Measurements from ENCODE around the gene SPIN2B. TPM values are rescaled to one million over a fixed set of nuclear protein-coding genes. Genes with fewer than 3 reads are reported as not detected.
A peak's percentile ranks its signal among the peaks of the same experiment; 100 is the strongest.
"Not testable (repeated sequence)": the region's sequence is repeated elsewhere in the genome, so short reads cannot be mapped to it uniquely, and the experiment has no call there.

Gene SPIN2B
- total RNA-seq, 1 donor from 2014 or later = 20.3 TPM

GRCh38 chrX:57137501-57137900, 16.2 kb upstream of the SPIN2B start:
- H3K4me3 Mint-ChIP-seq (ENCODE audit: low read depth) = peak overlapping the region; percentile 66
- no peak for TF ChIP-seq CTCF (IDR thresholded peaks at IDR 0.05; ENCODE audit: unreplicated experiment)
- peaks cover 3% of the 10 kb centered on the region for H3K4me1 Mint-ChIP-seq (ENCODE audit: low read depth)
- H3K27me3 Mint-ChIP-seq = no peaks in the 10 kb centered on the region
- peak overlapping the region; percentile 63 for H3K27ac Mint-ChIP-seq
- peaks cover 9% of the 10 kb centered on the region for H3K36me3 Mint-ChIP-seq (ENCODE audit: insufficient read depth)
- DNase-seq (ENCODE audit: low spot score, unreplicated experiment) = no peak
- H3K9me3 Mint-ChIP-seq (ENCODE audit: low read depth) = peaks cover 18% of the 10 kb centered on the region

- H3K36me3 Mint-ChIP-seq (ENCODE audit: insufficient read depth); H3K27me3 Mint-ChIP-seq; H3K4me1 Mint-ChIP-seq (ENCODE audit: low read depth): not testable (repeated sequence)
- DNase-seq (ENCODE audit: low spot score, unreplicated experiment) = peak; percentile 16
- H3K27ac Mint-ChIP-seq = peak within 1 kb of the TSS; percentile 63
- peak within 1 kb of the TSS; percentile 66 for H3K4me3 Mint-ChIP-seq (ENCODE audit: low read depth)
- peaks cover 14% of the 10 kb centered on the region for H3K9me3 Mint-ChIP-seq (ENCODE audit: low read depth)
Measured at GRCh38 chrX:57137073-57137472, 15.7 kb upstream of the SPIN2B start, which contains the start of gene SPIN2A. SPIN2A (minus strand) TSS chrX:57137397; CDS start chrX:57136597, 800 bp downstream.

- not testable (repeated sequence) for DNase-seq (ENCODE audit: low spot score, unreplicated experiment); H3K4me1 Mint-ChIP-seq (ENCODE audit: low read depth); H3K27ac Mint-ChIP-seq; H3K27me3 Mint-ChIP-seq; H3K36me3 Mint-ChIP-seq (ENCODE audit: insufficient read depth)
- Mint-ChIP-seq H3K9me3 (ENCODE audit: low read depth) (peaks cover 12% of the 10 kb centered on the region), H3K4me3 (ENCODE audit: low read depth) (peak overlapping the region; percentile 66)
Measured at GRCh38 chrX:57136589-57136988, 15.2 kb upstream of the SPIN2B start.

- no peak for DNase-seq (ENCODE audit: low spot score, unreplicated experiment)
- Mint-ChIP-seq H3K27ac (no peak overlapping the region), H3K9me3 (ENCODE audit: low read depth) (peaks cover 12% of the 10 kb centered on the region), H3K4me3 (ENCODE audit: low read depth) (no peak overlapping the region), H3K4me1 (ENCODE audit: low read depth) (peaks cover 3% of the 10 kb centered on the region), H3K27me3 (no peaks in the 10 kb centered on the region), H3K36me3 (ENCODE audit: insufficient read depth) (peaks cover 9% of the 10 kb centered on the region)
- TF ChIP-seq CTCF (IDR thresholded peaks at IDR 0.05; ENCODE audit: unreplicated experiment) = no peak
Measured at GRCh38 chrX:57135287-57135686, 13.9 kb upstream of the SPIN2B start.

GRCh38 chrX:57134702-57135101, 13.4 kb upstream of the SPIN2B start:
- no peaks in the 10 kb centered on the region for H3K27me3 Mint-ChIP-seq
- no peak overlapping the region for H3K4me3 Mint-ChIP-seq (ENCODE audit: low read depth)
- DNase-seq (ENCODE audit: low spot score, unreplicated experiment) = no peak
- peaks cover 9% of the 10 kb centered on the region for H3K36me3 Mint-ChIP-seq (ENCODE audit: insufficient read depth)
- H3K9me3 Mint-ChIP-seq (ENCODE audit: low read depth) = peaks cover 12% of the 10 kb centered on the region
- no peak overlapping the region for H3K27ac Mint-ChIP-seq
- no peak for TF ChIP-seq CTCF (IDR thresholded peaks at IDR 0.05; ENCODE audit: unreplicated experiment)
- H3K4me1 Mint-ChIP-seq (ENCODE audit: low read depth) = peaks cover 3% of the 10 kb centered on the region

GRCh38 chrX:57133706-57134105, 12.4 kb upstream of the SPIN2B start:
- Mint-ChIP-seq H3K4me1 (ENCODE audit: low read depth) (peaks cover 3% of the 10 kb centered on the region), H3K4me3 (ENCODE audit: low read depth) (no peak overlapping the region), H3K27ac (no peak overlapping the region), H3K36me3 (ENCODE audit: insufficient read depth) (peaks cover 8% of the 10 kb centered on the region), H3K27me3 (no peaks in the 10 kb centered on the region), H3K9me3 (ENCODE audit: low read depth) (peaks cover 15% of the 10 kb centered on the region)
- no peak for TF ChIP-seq CTCF (IDR thresholded peaks at IDR 0.05; ENCODE audit: unreplicated experiment)
- DNase-seq (ENCODE audit: low spot score, unreplicated experiment) = no peak

GRCh38 chrX:57133284-57133683, 11.9 kb upstream of the SPIN2B start:
- H3K36me3 Mint-ChIP-seq (ENCODE audit: insufficient read depth); H3K27me3 Mint-ChIP-seq: not testable (repeated sequence)

More at GRCh38 chrX:57133284-57133683, 11.9 kb upstream of the SPIN2B start:
- H3K4me3 Mint-ChIP-seq (ENCODE audit: low read depth); H3K4me1 Mint-ChIP-seq (ENCODE audit: low read depth); H3K27ac Mint-ChIP-seq; DNase-seq (ENCODE audit: low spot score, unreplicated experiment): not testable (repeated sequence)
- H3K9me3 Mint-ChIP-seq (ENCODE audit: low read depth) = peaks cover 17% of the 10 kb centered on the region

Measured in progenitor cell of endocrine pancreas (in vitro differentiated cells).